Stomach (tissue), 4 donors: ENCODE measurements around the gene AFAP1.

Experiments used
- EP300 ChIP-seq: sonication (generic); formaldehyde crosslinking; IDR thresholded peaks from one replicate; pipeline ENCODE4 v1.6.1; 2017; ENCODE audit warnings: antibody characterized with exemption
- POLR2AphosphoS5 ChIP-seq, 3 donors: sonication (generic); formaldehyde crosslinking; IDR thresholded peaks; one replicate each; pipeline ENCODE4 v1.6.1; 2016; ENCODE audit warnings: antibody characterized with exemption in 3 of 3

DNA sequence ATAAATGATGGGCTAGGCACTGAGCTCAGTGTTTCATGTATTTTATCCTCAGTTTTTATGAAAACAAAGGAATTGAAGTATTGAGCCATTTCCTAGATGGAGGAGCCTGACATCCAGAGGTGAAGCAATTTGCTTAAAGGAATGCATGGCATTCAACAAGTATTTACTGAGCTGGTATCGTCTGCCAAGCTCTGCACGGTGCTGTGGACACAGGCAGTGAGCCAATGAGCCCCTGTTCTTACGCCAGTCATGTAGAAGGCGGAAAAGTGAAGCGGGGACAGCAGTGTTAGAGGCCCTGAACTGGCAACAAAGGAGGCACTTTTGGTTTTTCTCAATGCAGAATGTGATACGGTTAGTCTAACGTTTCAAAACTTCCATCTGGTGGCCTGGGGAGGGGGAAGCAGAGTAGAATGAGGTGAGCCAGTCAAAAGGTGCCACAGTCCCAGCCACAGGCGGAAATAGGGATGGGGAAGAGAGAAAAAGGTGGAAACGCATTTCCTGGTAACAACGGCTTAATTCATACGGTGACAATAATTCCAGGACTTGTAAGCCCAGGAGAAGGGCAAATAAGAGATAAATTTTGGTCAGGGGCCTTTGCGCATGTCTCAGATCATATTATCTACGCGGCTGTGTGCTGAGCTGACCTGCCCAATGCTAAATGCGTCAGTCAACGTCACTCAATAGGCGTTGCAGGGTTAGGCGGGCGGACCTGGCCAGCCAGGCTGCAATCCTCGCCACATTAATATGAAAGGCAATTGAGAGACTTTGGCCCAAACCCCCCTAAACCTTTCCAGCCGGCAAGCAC is 133.9 kb downstream of the AFAP1 start:
- TF ChIP-seq EP300 (no peak), POLR2AphosphoS5 (IDR thresholded peaks at IDR 0.05) (peak in 2 of 3 donors; percentile 79)
